GM18909 (cell line): ENCODE measurements around the gene KDM5B.
"Not testable (repeated sequence)": the region's sequence is repeated elsewhere in the genome, so short reads cannot be mapped to it uniquely, and the experiment has no call there.

ENCODE experiments used
- ATAC-seq: cut with Tn5 transposase; IDR thresholded peaks from one replicate; pipeline ENCODE4 v1.9.1; 2021; ENCODE audit warnings: mild to moderate bottlenecking; ENCODE audit not compliant: unreplicated experiment, poor library complexity

The KDM5B gene

DNA sequence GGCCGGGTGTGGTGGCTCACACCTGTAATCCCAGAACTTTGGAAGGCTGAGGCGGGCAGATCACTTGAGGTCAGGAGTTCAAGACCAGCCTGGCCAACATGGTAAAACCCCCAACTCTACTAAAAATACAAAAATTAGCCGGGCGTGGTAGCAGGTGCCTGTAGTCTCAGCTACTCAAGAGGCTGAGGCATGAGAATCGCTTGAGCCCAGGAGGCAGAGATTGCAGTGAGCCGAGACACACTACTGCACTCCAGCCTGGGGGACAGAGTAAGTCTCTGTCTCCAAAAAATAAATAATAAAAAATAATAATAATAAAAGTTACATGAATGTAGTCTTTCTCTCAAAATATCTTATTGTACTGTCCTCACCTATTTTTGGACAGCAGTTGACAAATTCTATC, 13.3 kb downstream of the KDM5B start:
- not testable (repeated sequence) for ATAC-seq

DNA sequence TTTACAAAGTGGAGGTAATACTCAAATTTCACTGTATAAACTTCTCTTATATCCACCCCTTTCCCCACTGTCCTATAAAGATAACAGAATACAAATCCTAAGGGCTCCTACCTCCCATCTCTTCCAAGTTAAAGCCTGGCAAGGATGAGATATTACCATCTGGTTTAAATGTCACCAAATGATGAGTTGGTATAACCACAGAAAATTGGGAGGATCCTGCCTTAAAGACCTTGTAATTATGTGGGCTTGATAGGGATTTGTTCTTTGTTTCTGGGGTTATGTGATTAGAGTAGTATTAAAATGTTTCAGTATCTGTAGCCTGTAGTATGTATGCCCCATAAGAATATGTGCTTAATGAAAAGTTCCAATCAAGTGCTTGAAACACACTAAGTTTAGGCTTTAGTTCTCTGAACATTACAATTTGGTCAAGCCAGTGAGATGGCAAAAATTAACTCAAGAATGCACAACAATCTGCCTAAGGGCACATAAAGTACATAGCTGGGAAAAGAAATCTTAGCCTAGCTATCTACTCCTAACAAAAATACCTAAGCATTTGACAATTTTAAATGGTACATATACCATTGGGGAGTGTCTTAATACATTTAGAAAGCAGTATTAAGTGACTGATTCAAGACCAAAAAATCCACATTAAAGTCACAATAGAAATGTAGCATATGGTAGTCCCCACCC, 14.0 kb downstream of the KDM5B start:
- ATAC-seq = no peak

DNA sequence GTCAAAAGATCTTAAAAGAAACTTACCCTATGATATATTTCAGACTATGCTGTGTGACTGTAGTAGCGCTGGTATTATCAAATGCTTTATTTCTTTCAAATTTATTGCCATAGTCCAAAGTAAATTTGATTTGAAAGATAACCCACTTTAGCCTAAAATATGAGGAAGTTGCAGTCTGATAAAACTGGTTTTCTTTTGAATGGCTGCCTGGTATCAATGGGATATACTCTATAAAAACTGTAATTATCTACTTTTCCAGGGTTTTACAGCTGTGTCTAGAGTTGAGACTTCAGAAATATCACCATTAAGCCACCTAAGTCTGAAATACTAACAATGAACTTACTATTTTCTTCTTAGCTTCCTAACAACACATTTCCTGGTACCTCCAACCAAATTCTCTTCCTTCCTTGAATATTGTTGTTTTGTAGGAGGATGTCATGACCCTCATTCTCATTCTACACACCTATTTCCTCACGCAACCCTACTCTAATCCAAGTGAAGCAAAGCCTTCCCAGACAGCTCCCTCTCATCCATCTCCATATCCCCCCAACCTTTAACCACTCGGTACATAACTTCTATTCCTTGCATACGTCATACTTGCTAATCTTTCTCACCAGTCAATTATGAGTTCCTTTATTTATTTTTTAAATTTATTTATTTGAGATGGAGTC, 17.0 kb downstream of the KDM5B start:
- no peak for ATAC-seq

DNA sequence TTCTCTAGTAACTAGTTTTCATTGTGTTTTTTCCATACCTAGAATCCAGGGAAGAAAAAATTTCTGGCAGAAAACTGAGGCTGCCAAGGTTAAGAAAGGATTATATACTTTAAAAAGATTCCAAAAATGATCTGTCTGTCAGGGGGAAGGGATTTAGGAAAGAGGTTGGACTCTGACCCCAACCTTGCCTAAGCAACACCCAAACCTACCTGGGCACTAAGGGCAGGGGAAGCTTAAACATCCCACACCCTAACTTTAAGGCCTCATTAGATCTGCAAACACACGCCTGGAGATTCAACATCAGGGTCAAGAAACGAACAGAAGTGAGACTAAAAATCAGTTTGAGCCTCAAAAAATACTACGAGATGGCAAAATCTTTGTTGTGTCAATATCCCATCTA, 19.4 kb downstream of the KDM5B start:
- ATAC-seq = no peak

DNA sequence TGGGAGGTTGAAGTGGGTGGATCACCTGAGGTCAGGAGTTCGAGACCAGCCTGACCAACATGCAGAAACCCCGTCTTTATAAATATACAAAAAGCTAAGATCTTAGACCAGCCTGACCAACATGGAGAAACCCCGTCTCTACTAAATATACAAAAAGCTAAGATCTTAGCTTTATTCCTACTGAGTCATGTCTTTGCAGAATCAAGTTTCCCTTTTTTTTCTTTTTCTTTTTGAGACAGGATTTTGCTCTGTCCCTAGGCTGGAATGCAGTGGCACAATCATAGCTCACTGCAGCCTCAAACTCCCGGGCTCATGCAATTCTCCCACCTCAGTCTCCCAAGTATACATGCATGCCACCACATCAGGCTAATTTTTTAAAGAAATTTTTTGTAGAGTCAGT, 21.4 kb downstream of the KDM5B start:
- no peak for ATAC-seq

DNA sequence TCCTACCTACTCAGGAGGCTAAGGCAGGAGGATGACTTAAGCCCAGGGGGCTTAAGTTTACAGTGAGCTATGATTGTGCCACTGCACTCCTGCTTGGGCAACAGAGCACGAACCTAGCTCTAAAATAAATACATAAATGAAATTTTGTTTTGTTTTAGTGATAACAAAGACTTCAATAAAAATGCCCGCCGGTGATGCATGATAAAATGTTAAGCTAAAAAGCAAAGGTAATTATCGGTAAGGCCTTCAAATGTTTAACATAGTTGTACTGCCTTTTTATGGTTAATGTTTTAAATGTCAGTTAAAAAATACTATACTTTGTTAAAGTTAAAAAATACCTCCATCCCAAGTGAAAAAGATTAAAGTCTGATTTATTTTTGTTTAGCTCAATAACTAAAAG, 27.0 kb downstream of the KDM5B start:
- ATAC-seq = no peak

DNA sequence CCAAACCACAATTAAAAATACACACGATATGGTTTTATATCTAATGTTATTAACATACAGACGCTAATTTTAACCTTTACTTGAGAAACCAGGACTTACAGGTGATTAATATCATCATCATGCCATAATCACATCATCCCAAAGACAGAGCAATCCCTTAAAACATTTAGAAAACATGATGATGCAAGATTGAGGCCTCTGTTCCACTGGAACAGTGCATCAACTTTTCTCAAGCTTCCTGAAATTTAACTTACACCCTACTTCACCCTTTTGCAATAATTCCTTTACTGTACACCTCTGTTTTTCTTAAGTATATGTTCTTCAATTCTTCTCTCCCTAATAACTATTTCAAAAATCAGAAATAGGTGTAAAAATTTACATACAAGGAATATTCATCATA, 38.1 kb downstream of the KDM5B start:
- no peak for ATAC-seq

DNA sequence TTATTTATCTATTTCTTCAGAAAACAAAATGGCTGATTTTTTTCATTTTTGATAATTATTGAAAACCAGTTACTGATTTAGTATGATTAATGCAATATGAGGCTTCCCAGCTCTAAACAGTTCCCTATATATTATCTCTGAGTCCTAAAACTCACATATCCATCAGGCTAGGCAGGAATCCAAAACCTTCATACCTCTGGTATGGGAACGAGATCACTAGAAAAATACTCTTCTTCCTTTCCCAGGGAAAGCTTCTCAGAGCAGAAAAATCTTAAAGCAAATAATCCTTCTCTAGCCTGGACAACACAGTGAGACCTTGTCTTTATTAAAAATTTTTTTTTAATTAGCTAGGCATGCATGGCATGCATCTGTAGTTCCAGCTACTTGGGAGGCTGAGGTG, 42.5 kb downstream of the KDM5B start:
- no peak for ATAC-seq

DNA sequence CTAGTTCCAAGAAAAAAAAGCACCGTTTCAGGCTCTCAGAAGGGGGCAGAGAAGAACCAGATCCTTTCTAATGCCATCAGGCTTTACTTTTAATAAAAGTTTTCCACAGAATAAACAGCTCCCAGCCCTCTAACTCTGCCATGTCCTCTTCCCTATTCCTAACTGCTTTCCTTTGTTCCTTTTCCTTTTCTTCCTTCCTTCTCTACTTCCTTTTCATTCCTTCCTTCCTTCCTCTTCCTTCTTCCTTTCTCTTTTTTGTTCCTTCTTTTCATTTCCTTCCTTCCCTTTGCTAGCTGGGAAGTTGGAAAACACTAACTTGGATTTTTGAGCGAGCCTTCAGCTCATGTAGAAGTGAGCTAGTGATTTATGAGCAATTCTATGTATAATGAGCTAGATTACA, 46.2 kb downstream of the KDM5B start:
- no peak for ATAC-seq

DNA sequence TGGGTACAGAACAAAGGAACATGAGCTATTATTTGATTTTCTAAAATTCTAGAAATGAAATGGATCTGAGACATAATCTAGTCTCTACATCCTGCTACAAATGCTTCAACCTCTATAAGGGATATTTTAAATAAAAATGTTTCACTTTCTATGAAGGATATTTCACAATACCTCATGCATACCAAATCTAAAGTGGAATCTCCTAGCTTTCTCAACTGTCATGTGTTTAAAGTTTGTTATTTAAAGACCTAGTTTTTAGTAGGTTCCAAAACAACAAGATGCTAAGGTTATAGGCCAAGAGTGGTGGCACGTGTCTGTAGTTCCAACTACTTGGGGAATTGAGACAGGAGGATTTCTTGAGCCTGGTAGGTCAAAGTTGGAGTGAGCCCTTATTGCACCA, 47.6 kb downstream of the KDM5B start:
- no peak for ATAC-seq

DNA sequence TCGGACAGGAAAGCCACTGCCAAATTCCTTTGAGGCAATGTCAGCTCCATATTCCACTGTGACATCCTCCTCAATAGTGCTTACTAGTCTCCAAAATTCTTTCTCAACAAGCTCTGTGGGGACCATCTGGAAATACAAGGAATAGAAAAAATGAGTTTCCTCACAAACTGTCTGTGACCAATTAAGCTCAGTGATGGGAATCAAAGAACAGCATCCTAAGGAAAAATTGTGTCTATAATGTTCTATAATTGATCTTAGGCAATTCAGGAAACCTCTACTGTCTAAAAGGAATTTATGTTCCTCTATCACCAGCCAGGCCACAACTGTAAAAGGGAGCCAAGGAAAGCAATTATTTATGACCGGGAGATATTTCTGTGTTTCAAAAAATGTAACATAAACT, 51.8 kb downstream of the KDM5B start:
- no peak for ATAC-seq

DNA sequence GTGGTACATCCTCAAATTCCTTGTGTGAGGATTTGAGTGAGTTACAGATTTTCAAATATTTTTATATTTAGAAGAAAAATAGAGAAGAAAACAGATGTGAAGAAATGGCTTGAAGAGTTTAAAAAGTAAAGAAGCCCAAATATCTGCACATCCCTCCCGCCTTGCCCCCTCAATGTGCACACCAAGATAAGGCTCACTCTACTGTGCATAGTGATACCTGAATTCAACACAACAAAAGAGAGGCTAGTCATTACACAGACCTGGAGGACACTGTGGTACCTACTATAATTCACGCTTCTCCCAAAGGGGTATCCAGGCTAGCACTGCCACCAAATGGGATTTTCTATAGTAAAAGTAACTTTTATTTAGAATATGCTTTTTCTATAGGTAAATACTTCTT, 53.9 kb downstream of the KDM5B start:
- no peak for ATAC-seq

DNA sequence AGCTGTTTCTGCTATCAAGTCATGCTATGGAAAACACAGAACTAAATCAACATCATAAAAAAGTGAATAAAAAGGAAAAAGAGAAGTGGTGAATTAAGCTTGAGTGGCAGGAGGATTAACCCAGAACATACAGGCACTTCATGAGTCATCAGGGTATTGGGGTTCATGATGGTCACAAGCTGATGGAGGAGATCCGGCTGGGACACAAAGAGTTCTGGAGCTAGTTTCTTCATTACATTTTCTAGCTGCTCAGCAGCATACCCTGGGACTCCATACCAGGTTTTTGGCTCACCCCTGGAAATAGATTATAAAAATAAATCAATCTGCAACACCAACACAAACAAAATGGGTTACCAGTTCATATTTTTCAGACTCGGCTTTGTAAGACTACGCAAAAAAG, 55.4 kb downstream of the KDM5B start:
- no peak for ATAC-seq

DNA sequence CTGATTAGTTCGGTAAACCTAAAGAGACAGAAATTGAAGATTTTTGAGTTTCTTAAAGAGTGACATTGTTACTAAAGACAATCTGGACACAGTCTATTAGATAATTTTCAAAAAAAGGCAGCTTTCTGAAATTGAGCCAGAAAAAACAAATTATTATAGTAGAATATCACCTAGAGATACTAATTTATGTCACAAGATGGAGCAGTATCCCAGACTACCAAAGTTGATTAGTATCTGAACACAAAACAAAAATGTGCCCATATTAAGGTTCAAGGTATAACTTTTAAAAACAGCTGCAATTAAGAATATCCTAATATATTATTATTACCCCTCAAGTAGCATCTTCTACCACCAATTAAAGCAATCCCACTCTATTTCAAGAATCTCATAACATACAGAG, 57.5 kb downstream of the KDM5B start:
- ATAC-seq = no peak

DNA sequence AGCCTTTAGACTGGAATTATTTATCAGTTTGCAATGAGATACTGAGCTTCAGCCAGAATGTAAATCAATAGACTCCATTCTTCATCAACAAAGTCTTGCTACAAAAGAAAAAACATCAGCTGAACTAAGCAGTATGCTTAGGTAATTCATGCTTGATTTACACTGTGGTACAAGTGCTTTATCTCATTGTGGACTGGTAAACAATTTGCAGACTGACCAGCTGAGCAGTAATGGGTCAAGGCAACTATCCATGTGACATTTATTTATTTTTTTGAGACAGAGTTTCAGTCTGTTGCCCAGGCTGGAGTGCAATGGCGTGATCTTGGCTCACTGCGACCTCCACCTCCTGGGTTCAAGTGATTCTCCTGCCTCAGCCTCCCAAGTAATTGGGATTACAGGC, 58.2 kb downstream of the KDM5B start:
- ATAC-seq = no peak

DNA sequence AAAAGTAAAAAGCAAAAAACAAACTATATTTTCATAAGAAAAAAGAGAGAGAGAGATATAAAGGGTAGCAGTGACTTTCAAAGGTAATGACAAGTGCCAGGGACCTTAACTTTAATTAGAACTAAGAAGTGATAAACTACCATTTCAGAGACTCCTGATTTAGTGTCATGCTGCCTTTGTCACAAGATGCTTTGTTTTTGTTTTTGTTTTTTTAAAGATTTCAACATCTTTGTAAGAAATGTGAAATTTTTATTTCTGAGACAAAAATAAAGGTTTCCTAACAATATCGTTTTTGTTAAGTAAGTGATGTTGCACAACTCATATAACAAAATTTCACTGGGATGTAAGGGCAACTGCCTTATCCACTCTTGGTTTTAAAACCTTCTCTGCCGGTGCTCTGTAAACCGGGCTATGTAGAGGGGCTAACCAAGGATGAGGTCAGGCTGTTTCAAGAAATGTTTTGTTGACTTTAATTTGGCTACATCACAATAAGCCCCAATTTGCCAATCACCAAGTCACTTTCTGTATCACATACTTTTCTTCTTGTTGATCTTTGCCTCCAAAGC, 62.8 kb downstream of the KDM5B start:
- ATAC-seq = no peak

DNA sequence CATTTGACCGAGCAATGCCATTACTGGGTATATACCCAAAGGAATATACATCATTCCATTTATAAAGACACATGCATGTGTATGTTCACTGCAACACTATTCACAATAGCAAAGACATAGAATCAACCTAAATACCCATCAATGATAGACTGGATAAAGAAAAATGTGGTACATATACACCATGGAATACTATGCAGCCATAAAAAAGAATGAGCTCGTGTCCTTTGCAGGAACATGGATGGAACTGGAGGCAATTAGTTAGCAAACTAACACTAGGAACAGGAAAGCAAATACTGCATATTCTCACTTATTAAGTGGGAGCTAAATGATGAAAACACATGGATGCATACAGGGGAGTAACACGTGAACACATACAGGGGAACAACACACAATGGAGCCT, 63.5 kb downstream of the KDM5B start:
- ATAC-seq = not testable (repeated sequence)

DNA sequence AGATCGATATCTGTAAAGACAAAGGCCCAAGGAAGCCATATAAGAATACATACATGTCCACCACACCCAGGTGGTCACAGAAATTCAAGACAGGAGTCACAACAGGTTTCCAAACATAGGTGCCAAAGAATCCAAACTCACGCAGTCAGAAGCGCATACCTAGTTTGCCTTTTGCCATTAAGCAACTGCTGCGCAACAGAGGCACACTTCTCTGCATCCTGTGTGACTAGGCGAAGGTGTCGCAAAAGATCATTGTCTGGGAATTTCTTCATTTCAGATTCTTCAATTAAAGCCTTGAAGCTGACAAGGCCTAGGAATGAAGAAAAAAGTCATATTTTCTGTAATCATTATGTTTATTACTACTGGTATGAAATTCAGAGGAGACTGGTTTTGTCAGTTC, 65.7 kb downstream of the KDM5B start:
- ATAC-seq = no peak

DNA sequence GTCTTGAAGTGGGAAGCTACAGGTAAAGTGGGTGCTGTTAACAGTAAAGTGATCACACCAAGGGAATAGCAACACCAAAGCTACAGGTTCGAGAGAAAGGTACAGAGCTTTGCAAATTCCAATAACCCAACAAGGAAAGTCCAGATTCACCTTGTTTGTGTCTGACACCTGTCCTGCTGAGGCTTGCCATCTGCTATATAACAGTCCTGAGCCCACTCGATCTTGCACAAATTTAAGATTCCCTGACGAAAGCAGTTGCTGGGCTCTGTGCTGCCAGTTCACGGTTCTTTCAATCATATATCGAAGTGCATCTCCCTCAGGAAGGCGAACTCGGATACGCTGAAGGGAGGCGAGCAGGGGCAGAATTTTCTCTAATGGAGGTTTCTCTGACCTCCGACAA, 75.0 kb downstream of the KDM5B start:
- no peak for ATAC-seq

DNA sequence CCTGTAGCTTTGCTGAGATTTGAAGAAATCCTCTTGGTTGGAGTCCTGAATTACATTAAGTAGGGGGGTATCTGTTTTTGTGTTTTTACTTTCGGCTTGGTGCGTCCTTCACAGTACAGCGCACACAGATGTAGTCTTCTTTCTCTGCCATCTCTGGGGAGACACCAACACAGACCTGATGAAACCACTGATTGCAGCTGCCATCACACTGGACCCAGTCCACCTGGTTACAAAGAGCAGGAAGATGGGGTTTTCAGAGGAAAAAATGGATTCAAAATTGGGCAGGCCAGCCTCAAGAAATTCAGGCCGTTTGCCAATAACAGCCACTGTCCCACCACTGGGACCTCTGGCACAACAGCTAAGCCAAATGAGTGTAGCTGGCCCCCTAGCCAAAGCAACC, 79.3 kb downstream of the KDM5B start:
- ATAC-seq = no peak

DNA sequence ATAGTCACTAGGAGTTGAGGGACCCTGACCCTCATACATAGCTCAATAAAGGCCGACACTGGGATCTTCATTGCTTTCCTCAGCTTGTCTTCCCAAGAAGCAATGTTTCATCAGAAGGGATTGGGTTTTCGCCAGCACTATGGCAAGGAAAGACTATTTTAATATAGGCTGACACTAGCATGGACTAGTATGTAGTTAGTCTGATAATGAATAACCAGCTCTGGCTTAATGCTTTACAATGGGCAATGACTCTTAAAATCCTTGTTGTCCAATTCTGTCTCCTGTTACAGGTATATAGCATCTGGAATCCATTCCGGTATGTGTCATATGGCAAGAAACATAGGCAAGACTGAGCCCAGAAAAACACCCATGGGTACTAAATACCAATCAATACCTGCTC, 82.7 kb downstream of the KDM5B start:
- ATAC-seq = no peak

DNA sequence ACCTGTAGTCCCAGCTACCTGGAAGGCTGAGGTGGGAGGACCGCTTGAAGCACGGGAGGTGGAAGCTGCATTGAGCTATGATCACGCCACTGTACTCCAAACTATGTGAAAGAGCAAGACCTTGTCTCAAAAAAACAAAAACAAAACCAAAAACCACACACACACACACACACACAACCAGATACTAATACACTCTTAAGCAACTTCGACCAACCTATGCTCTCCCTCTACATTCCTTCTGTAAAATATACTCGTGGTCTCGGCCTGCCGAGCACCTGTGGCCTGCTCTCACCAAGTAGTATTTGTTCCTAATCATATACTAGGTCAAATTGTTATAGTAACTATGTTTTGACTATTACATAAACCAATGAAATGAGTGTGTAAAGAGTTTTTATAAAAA, 84.5 kb downstream of the KDM5B start:
- no peak for ATAC-seq
